Motor neuron (in vitro differentiated cells): ENCODE measurements around the gene PARP8. TPM values are rescaled to one million over a fixed set of nuclear protein-coding genes. Genes with fewer than 3 reads are reported as not detected.

Experiments
- ATAC-seq, 8 experiments: fragments of 200-7000 bp; cut with Tn5 transposase; replicated peaks in 6 of 8; 2 replicates each; pipeline ENCODE4 v1.8.0; 2021; ENCODE audit warnings: mild to moderate bottlenecking in 8 of 8, moderate library complexity in 8 of 8
- H3K27ac ChIP-seq, 2 donors: fragments of 250-450 bp; sonication (Bioruptor Pico); 2 replicates each; pipeline ENCODE4 v1.9.0; 2021; ENCODE audit warnings: antibody characterized with exemption in 2 of 2, mild to moderate bottlenecking in 2 of 2, moderate library complexity in 1 of 2
- H3K4me1 ChIP-seq, 2 donors: fragments of 250-450 bp; sonication (Bioruptor Pico); replicated peaks in 1 of 2; 2 replicates each; pipeline ENCODE4 v1.6.1; 2021; ENCODE audit warnings: antibody characterized with exemption in 2 of 2, mild to moderate bottlenecking in 2 of 2, moderate library complexity in 1 of 2
- H3K4me3 ChIP-seq, 5 donors: fragments of 250-450 bp; sonication (Bioruptor Pico); 2 replicates each; pipeline ENCODE4 v1.9.0; 2021; ENCODE audit warnings: antibody characterized with exemption in 5 of 5, mild to moderate bottlenecking in 5 of 5, moderate library complexity in 4 of 5
- WGBS, 10 experiments: fragments of 450-650 bp; shearing (Covaris generic); methylation state at CpG; one replicate each; pipeline ENCODE4 v1.0.0; 2022; 5-methylcytosine and 5-hydroxymethylcytosine counted together
- in situ Hi-C, 9 experiments: fragments of 400-800 bp; cut with MboI; loops; one replicate each; pipeline ENCODE4 v1.15.0; 2021; ENCODE audit warnings: low sequenced_read_pairs in 9 of 9, low pct_unique_long_range_greater_than_20kb in 2 of 9; ENCODE audit not compliant: unreplicated experiment in 9 of 9
- total RNA-seq, 8 experiments: library from RNA; unstranded; fragments of 300-600 nt; gene quantifications; 2 replicates each; pipeline versions ENCODE4 v1.2.3 to v1.2.4, GENCODE V29; 2022

Gene PARP8
- total RNA-seq, 8 experiments from 2014 or later: 5.4 to 42.2 (median 27.4) TPM

GRCh38 chr5:50716134-50716533 lies 49.7 kb downstream of the PARP8 start:
- peaks cover 17 to 20% of the 10 kb centered on the region in 2 donors for H3K4me1 ChIP-seq
- in situ Hi-C loops: no loop called here
- WGBS, 10 experiments: 65 to 100% (median 100%) methylated on average over 1 to 2 of the region's 2 CpGs
- no peak for ATAC-seq
- H3K4me3 ChIP-seq: no peak overlapping the region
- no peak overlapping the region for H3K27ac ChIP-seq

GRCh38 chr5:50717651-50718050 lies 51.2 kb downstream of the PARP8 start:
- Histone ChIP-seq H3K27ac (no peak overlapping the region), H3K4me1 (peaks cover 21 to 27% of the 10 kb centered on the region in 2 donors), H3K4me3 (no peak overlapping the region)
- in situ Hi-C loops: no loop called here
- WGBS, 10 experiments: 37 to 82% (median 65%) methylated on average over 2 of the region's 2 CpGs; no CpG with 5 or more reads in 1 of the 10 experiments
- peak in 3 of 8 experiments; percentile 24 to 46 (median 27) for ATAC-seq

GRCh38 chr5:50720061-50720710 lies 53.7 kb downstream of the PARP8 start:
- H3K4me3 ChIP-seq: no peak overlapping the region
- in situ Hi-C loops: no loop called here
- ATAC-seq: no peak
- no peak overlapping the region for H3K27ac ChIP-seq
- H3K4me1 ChIP-seq: peaks cover 21 to 27% of the 10 kb centered on the region in 2 donors
- WGBS, 10 experiments: 22 to 100% (median 59%) methylated on average over 1 to 4 of the region's 4 CpGs

GRCh38 chr5:50722223-50722622 lies 55.8 kb downstream of the PARP8 start:
- in situ Hi-C loops: no loop called here
- H3K4me3 ChIP-seq: no peak overlapping the region
- no peak for ATAC-seq
- WGBS, 10 experiments: 59 to 100% (median 86%) methylated on average over 2 to 4 of the region's 4 CpGs; no CpG with 5 or more reads in 2 of the 10 experiments
- no peak overlapping the region for H3K27ac ChIP-seq
- H3K4me1 ChIP-seq: peaks cover 21 to 26% of the 10 kb centered on the region in 2 donors

- H3K27ac ChIP-seq: no peak overlapping the region
- in situ Hi-C loops: no loop called here
- H3K4me1 ChIP-seq: peaks cover 16 to 18% of the 10 kb centered on the region in 2 donors
- no peak for ATAC-seq
- no peak overlapping the region for H3K4me3 ChIP-seq
These were observed 57.8 kb downstream of the PARP8 start for GRCh38 chr5:50724262-50724661.

- 55 to 96% (median 85%) methylated on average over 1 to 7 of the region's 7 CpGs for WGBS, 10 experiments
- no peak for ATAC-seq
- no peak overlapping the region for H3K27ac ChIP-seq
- H3K4me1 ChIP-seq: peaks cover 6 to 9% of the 10 kb centered on the region in 2 donors
- H3K4me3 ChIP-seq: no peak overlapping the region
- in situ Hi-C loops: no loop called here
These were observed 59.5 kb downstream of the PARP8 start for GRCh38 chr5:50725800-50726474.

GRCh38 chr5:50726475-50727148 lies 60.2 kb downstream of the PARP8 start:
- in situ Hi-C loops: no loop called here
- WGBS, 10 experiments: 44 to 100% (median 92%) methylated on average over 1 to 3 of the region's 3 CpGs; no CpG with 5 or more reads in 1 of the 10 experiments
- Histone ChIP-seq H3K4me3 (no peak overlapping the region), H3K4me1 (peaks cover 0 to 2% of the 10 kb centered on the region in 2 donors), H3K27ac (no peak overlapping the region)
- no peak for ATAC-seq

- H3K27ac ChIP-seq: no peak overlapping the region
- WGBS, 10 experiments: 9 to 100% (median 75%) methylated on average over 1 to 5 of the region's 5 CpGs
- H3K4me1 ChIP-seq: no peaks in the 10 kb centered on the region
- H3K4me3 ChIP-seq: no peak overlapping the region
- in situ Hi-C loops: no loop called here
- no peak for ATAC-seq
These were observed 60.7 kb downstream of the PARP8 start for GRCh38 chr5:50727149-50727496.

GRCh38 chr5:50727845-50728244 lies 61.4 kb downstream of the PARP8 start:
- in situ Hi-C loops: no loop called here
- Histone ChIP-seq H3K4me1 (no peaks in the 10 kb centered on the region), H3K27ac (no peak overlapping the region), H3K4me3 (no peak overlapping the region)
- whole genome bisulfite sequencing, 10 experiments: 29 to 100% (median 93%) methylated on average over 1 to 2 of the region's 2 CpGs; no CpG with 5 or more reads in 1 of the 10 experiments
- ATAC-seq: no peak

GRCh38 chr5:50730336-50730735 lies 63.9 kb downstream of the PARP8 start:
- Histone ChIP-seq H3K4me1 (peaks cover 0 to 8% of the 10 kb centered on the region in 2 donors), H3K27ac (no peak overlapping the region), H3K4me3 (no peak overlapping the region)
- WGBS, 10 experiments: 60 to 95% (median 71%) methylated on average over 1 to 5 of the region's 5 CpGs; no CpG with 5 or more reads in 4 of the 10 experiments
- in situ Hi-C loops: no loop called here
- ATAC-seq: no peak

- 50 to 100% (median 92%) methylated on average over 1 to 4 of the region's 4 CpGs; no CpG with 5 or more reads in 1 of the 10 experiments for WGBS, 10 experiments
- H3K4me3 ChIP-seq: no peak overlapping the region
- H3K4me1 ChIP-seq: peaks cover 0 to 8% of the 10 kb centered on the region in 2 donors
- ATAC-seq: no peak
- H3K27ac ChIP-seq: no peak overlapping the region
- in situ Hi-C loops: no loop called here
These were observed 64.4 kb downstream of the PARP8 start for GRCh38 chr5:50730841-50731240.

- Histone ChIP-seq H3K27ac (no peak overlapping the region), H3K4me3 (no peak overlapping the region), H3K4me1 (peaks cover 0 to 8% of the 10 kb centered on the region in 2 donors)
- ATAC-seq: no peak
- WGBS, 10 experiments: 19 to 100% (median 91%) methylated on average over 2 to 3 of the region's 3 CpGs; no CpG with 5 or more reads in 1 of the 10 experiments
- in situ Hi-C loops: no loop called here
These were observed 67.3 kb downstream of the PARP8 start for GRCh38 chr5:50733741-50734140.

- WGBS, 10 experiments: 25 to 100% (median 70%) methylated on average over 1 of the region's 1 CpG; no CpG with 5 or more reads in 1 of the 10 experiments
- no peak for ATAC-seq
- H3K27ac ChIP-seq: no peak overlapping the region
These were observed 72.4 kb downstream of the PARP8 start for GRCh38 chr5:50738864-50739263.

More at GRCh38 chr5:50738864-50739263, 72.4 kb downstream of the PARP8 start:
- H3K4me1 ChIP-seq: peaks cover 0 to 8% of the 10 kb centered on the region in 2 donors
- no peak overlapping the region for H3K4me3 ChIP-seq
- in situ Hi-C loops: no loop called here
